ENCODE results near the gene LIG4. TPM values are rescaled to one million over a fixed set of nuclear protein-coding genes. Genes with fewer than 3 reads are reported as not detected.

LIG4 gene
- total and polyA plus RNA-seq, 5 donors from 2014 or later: 3.5 to 8.6 (median 4.4) TPM

DNA sequence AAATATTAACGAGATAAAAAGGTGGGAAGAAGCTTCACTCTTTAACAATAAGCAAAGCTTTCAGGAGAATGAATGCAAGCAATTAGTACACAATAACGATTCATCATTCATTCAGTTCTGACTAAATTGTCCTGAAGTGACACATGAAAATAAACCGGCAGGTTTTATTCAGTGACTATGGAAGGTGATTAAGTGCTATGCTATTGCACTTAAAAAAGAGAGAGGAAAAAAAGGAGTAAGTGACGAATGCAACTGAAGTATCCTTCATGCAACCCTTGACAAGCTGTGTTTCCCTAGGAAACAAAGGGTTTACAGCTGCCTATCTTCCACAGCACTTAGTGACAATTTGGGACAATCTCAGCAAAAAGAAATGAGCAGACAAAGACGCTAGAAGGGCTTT is 1.4 kb downstream of the LIG4 start:
- Histone ChIP-seq H3K36me3 (ENCODE audit: control insufficient read depth, insufficient read depth, low read length) (peaks cover 20% of the 10 kb centered on the region), H3K9me3 (ENCODE audit: control insufficient read depth in 2 of 2, low read length in 2 of 2) (peaks cover 0 to 5% of the 10 kb centered on the region in 2 experiments), H3K27me3 (ENCODE audit: control insufficient read depth, insufficient read depth, low read length) (no peaks in the 10 kb centered on the region), H3K4me1 (ENCODE audit: control insufficient read depth, insufficient read depth, low read length, poor library complexity, severe bottlenecking) (peaks cover 36% of the 10 kb centered on the region), H3K27ac (ENCODE audit: insufficient read depth, low read length, poor library complexity, severe bottlenecking) (peak overlapping the region; percentile 65), H3K4me3 (ENCODE audit: low read depth, low read length) (no peak overlapping the region)
- ATAC-seq (ENCODE audit: low read depth in 2 of 2) (no peak), DNase-seq (no peak)
- Mint-ChIP-seq H3K36me3 (peaks cover 13% of the 10 kb centered on the region), H3K27me3 (peaks cover 6% of the 10 kb centered on the region), H3K27ac (peak overlapping the region in 2 of 3 donors; percentile 48 to 89), H3K9me3 (peaks cover 0 to 12% (median 3%) of the 10 kb centered on the region in 7 donors), H3K4me3 (peak overlapping the region; percentile 73 to 91 (median 84)), H3K4me1 (peaks cover 18 to 42% (median 36%) of the 10 kb centered on the region in 4 donors)

DNA sequence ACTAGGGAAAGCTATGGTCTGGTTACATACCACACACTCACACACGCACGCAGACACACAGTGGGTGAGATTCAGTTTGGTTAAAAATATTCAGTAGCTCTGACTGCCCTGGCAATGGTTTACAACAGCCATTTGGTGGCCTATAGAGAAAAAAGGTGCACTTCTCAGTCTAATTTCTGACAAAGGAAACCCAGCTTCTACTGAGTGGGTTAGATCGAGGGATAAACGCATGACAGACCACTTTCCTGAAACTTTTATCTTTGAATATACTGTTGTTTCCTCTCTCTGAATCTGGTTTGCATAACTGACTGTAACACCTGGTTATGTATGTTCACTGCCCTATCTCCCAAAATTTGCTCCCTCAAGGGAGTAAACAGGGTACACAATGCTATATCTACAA is 2.5 kb downstream of the LIG4 start:
- Histone ChIP-seq H3K36me3 (ENCODE audit: control insufficient read depth, insufficient read depth, low read length) (peaks cover 20% of the 10 kb centered on the region), H3K4me1 (ENCODE audit: control insufficient read depth, insufficient read depth, low read length, poor library complexity, severe bottlenecking) (peaks cover 35% of the 10 kb centered on the region), H3K4me3 (ENCODE audit: low read depth, low read length) (peak overlapping the region; percentile 1), H3K27ac (ENCODE audit: insufficient read depth, low read length, poor library complexity, severe bottlenecking) (no peak overlapping the region), H3K9me3 (ENCODE audit: control insufficient read depth in 2 of 2, low read length in 2 of 2) (peaks cover 0 to 5% of the 10 kb centered on the region in 2 experiments), H3K27me3 (ENCODE audit: control insufficient read depth, insufficient read depth, low read length) (no peaks in the 10 kb centered on the region)
- peak overlapping the region in 1 of 4 donors; percentile 88 for H3K4me3 Mint-ChIP-seq
- peaks cover 17% of the 10 kb centered on the region for H3K36me3 Mint-ChIP-seq
- H3K4me1 Mint-ChIP-seq: peaks cover 17 to 35% (median 35%) of the 10 kb centered on the region in 4 donors
- H3K27ac Mint-ChIP-seq: peak overlapping the region in 1 of 3 donors; percentile 55
- ATAC-seq (ENCODE audit: low read depth in 2 of 2): no peak
- H3K9me3 Mint-ChIP-seq: peaks cover 0 to 16% (median 5%) of the 10 kb centered on the region in 7 donors
- no peaks in the 10 kb centered on the region for H3K27me3 Mint-ChIP-seq
- DNase-seq: peak in 1 of 3 donors; percentile 26

DNA sequence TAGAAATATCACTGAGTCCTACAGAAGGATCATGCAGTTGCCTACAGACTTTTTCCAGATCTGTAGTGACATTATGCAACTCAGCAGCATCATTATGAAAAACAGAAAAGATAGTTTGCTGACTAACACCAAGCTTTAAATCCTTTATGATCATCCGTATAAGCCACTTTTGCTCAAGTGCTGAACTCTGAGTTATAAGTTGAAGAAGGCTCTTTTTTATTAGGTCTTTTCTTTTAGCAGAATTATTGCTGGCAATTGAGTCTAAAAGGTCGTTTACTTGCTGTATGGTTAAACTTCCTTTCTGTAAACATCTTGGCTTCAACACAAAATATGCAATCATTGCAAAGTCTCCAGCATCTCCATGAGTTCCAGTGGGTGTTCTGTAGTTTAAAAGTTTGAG is 4.8 kb downstream of the LIG4 start:
- H3K27me3 Mint-ChIP-seq: no peaks in the 10 kb centered on the region
- H3K27me3 ChIP-seq (ENCODE audit: control insufficient read depth, insufficient read depth, low read length): no peaks in the 10 kb centered on the region
- peaks cover 11% of the 10 kb centered on the region for H3K4me1 ChIP-seq (ENCODE audit: control insufficient read depth, insufficient read depth, low read length, poor library complexity, severe bottlenecking)
- H3K4me3 Mint-ChIP-seq: no peak overlapping the region
- peaks cover 20% of the 10 kb centered on the region for H3K36me3 ChIP-seq (ENCODE audit: control insufficient read depth, insufficient read depth, low read length)
- H3K9me3 ChIP-seq (ENCODE audit: control insufficient read depth in 2 of 2, low read length in 2 of 2): peaks cover 0 to 5% of the 10 kb centered on the region in 2 experiments
- peaks cover 10 to 23% (median 14%) of the 10 kb centered on the region in 4 donors for H3K4me1 Mint-ChIP-seq
- no peak for ATAC-seq (ENCODE audit: low read depth in 2 of 2)
- no peak overlapping the region for H3K27ac Mint-ChIP-seq
- H3K36me3 Mint-ChIP-seq: peaks cover 17% of the 10 kb centered on the region
- no peak overlapping the region for H3K4me3 ChIP-seq (ENCODE audit: low read depth, low read length)
- no peak overlapping the region for H3K27ac ChIP-seq (ENCODE audit: insufficient read depth, low read length, poor library complexity, severe bottlenecking)
- peaks cover 0 to 17% (median 5%) of the 10 kb centered on the region in 7 donors for H3K9me3 Mint-ChIP-seq
- DNase-seq: no peak

DNA sequence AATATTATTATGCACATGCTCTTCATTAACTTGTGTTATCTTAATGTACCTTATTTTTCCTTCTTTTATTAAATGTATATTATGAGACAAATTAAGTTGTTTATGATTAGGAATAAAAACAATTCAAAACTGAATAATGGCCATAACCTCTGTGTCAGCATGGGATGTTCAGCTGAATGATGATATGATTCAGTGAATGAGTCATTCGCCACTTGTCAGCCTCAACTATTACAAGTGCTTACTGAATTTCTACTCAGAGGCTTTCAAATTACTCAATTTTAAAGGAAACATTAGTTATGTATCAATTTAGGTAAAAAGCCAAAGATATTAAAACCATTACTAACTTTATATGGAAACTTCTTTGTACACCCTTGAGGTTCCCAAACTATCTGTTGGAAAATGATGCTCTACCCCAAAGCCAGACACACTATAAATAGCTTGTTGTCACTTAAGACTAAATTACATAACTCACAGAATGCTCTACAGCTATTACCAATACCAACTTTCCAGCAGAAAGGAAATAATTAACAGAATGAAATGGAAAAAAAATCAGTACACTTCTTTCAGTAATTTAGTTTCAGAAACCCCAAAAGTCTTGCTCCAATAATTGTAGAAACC is 14.4 kb downstream of the LIG4 start:
- Mint-ChIP-seq H3K4me3 (no peak overlapping the region), H3K9me3 (peaks cover 0 to 7% (median 2%) of the 10 kb centered on the region in 7 donors), H3K27me3 (peaks cover 40% of the 10 kb centered on the region), H3K36me3 (no peaks in the 10 kb centered on the region), H3K27ac (no peak overlapping the region), H3K4me1 (peaks cover 0 to 11% (median 2%) of the 10 kb centered on the region in 4 donors)
- Histone ChIP-seq H3K27ac (ENCODE audit: insufficient read depth, low read length, poor library complexity, severe bottlenecking) (no peak overlapping the region), H3K4me3 (ENCODE audit: low read depth, low read length) (no peak overlapping the region), H3K4me1 (ENCODE audit: control insufficient read depth, insufficient read depth, low read length, poor library complexity, severe bottlenecking) (no peaks in the 10 kb centered on the region), H3K27me3 (ENCODE audit: control insufficient read depth, insufficient read depth, low read length) (peaks cover 16% of the 10 kb centered on the region), H3K9me3 (ENCODE audit: control insufficient read depth in 2 of 2, low read length in 2 of 2) (no peaks in the 10 kb centered on the region), H3K36me3 (ENCODE audit: control insufficient read depth, insufficient read depth, low read length) (no peaks in the 10 kb centered on the region)
- ATAC-seq (ENCODE audit: low read depth in 2 of 2) (no peak), DNase-seq (no peak)

DNA sequence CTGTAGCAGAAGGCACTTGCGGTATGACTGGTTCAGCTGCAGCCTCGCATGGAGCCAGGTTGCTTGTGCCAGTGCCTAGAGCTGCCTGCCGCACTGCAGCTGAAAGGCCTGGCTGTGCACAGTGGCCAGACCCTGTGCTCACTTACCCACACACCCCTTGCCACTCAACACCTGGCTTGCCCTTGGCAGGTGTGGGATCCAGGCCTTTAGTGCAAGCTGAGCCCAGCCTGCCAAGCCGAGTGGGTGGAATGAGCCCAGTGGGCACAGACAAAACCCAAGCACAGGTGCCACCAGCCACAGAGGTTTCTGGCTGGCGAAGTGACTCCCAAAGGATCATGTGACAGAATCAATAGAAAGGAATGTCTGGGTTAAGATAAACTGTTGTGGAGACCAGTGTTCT is 19.5 kb downstream of the LIG4 start:
- ATAC-seq (ENCODE audit: low read depth in 2 of 2) (no peak), DNase-seq (no peak)
- H3K9me3 ChIP-seq (ENCODE audit: control insufficient read depth in 2 of 2, low read length in 2 of 2): peaks cover 0 to 7% of the 10 kb centered on the region in 2 experiments
- no peaks in the 10 kb centered on the region for H3K36me3 ChIP-seq (ENCODE audit: control insufficient read depth, insufficient read depth, low read length)
- H3K27ac Mint-ChIP-seq: no peak overlapping the region
- H3K36me3 Mint-ChIP-seq: no peaks in the 10 kb centered on the region
- no peak overlapping the region for H3K27ac ChIP-seq (ENCODE audit: insufficient read depth, low read length, poor library complexity, severe bottlenecking)
- peaks cover 8% of the 10 kb centered on the region for H3K27me3 ChIP-seq (ENCODE audit: control insufficient read depth, insufficient read depth, low read length)
- H3K4me1 ChIP-seq (ENCODE audit: control insufficient read depth, insufficient read depth, low read length, poor library complexity, severe bottlenecking): no peaks in the 10 kb centered on the region
- peaks cover 0 to 20% (median 3%) of the 10 kb centered on the region in 7 donors for H3K9me3 Mint-ChIP-seq
- no peak overlapping the region for H3K4me3 Mint-ChIP-seq
- peaks cover 16% of the 10 kb centered on the region for H3K27me3 Mint-ChIP-seq
- no peak overlapping the region for H3K4me3 ChIP-seq (ENCODE audit: low read depth, low read length)
- H3K4me1 Mint-ChIP-seq: no peaks in the 10 kb centered on the region

DNA sequence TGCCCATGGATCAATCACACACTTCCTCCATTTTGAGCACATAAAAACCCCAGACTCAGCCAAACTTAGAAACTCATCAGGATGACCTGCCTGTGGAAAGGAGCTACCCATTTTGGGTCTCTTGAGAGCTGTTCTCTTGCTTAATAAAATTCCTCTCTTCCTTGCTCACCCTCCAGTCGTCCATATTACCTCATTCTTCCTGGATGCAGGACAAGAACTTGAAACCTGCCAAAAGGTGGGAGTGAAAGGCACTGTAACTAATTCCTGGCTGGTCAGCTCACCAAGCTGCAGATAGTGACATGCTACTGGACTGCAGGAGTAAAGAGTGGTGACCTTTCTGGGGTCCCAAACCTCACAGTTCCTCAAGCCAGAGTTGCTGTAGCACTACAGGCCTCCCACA is 20.2 kb downstream of the LIG4 start:
- Mint-ChIP-seq H3K36me3 (no peaks in the 10 kb centered on the region), H3K27ac (no peak overlapping the region), H3K4me1 (no peaks in the 10 kb centered on the region), H3K27me3 (peaks cover 18% of the 10 kb centered on the region), H3K9me3 (peaks cover 0 to 20% (median 5%) of the 10 kb centered on the region in 7 donors), H3K4me3 (peak overlapping the region in 1 of 4 donors; percentile 10)
- ATAC-seq (ENCODE audit: low read depth in 2 of 2) (no peak), DNase-seq (no peak)
- H3K27me3 ChIP-seq (ENCODE audit: control insufficient read depth, insufficient read depth, low read length): peaks cover 8% of the 10 kb centered on the region
- H3K4me1 ChIP-seq (ENCODE audit: control insufficient read depth, insufficient read depth, low read length, poor library complexity, severe bottlenecking): no peaks in the 10 kb centered on the region
- H3K4me3 ChIP-seq (ENCODE audit: low read depth, low read length): no peak overlapping the region
- peaks cover 0 to 7% of the 10 kb centered on the region in 2 experiments for H3K9me3 ChIP-seq (ENCODE audit: control insufficient read depth in 2 of 2, low read length in 2 of 2)
- no peaks in the 10 kb centered on the region for H3K36me3 ChIP-seq (ENCODE audit: control insufficient read depth, insufficient read depth, low read length)
- no peak overlapping the region for H3K27ac ChIP-seq (ENCODE audit: insufficient read depth, low read length, poor library complexity, severe bottlenecking)

DNA sequence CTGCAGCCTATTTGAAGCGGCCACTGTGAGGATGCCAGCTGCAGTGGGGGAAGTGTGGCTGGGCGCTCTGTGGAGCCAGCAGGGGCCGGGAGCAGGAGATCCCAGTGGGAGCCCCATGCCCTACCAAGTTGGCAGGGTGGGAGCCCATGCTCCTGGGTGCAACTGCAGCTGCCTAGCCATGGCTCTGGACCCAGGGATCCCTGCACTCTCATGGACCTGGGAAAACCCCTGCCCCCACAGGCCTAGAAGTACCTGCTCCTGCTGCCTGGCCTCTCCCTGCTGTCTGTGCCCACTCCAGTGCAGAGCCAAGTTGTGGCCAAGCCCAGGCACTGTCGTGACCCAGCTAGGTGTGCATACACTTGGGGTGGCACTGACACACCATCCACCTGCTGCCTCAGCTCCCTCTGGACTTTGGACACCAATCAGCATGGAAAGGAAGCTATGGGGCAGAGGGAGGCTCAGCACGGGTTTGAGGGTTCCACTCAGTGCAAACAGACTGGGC is 20.9 kb downstream of the LIG4 start:
- no peak overlapping the region for H3K4me3 Mint-ChIP-seq
- H3K36me3 ChIP-seq (ENCODE audit: control insufficient read depth, insufficient read depth, low read length): no peaks in the 10 kb centered on the region
- peaks cover 0 to 20% (median 5%) of the 10 kb centered on the region in 7 donors for H3K9me3 Mint-ChIP-seq
- no peak overlapping the region for H3K27ac Mint-ChIP-seq
- no peak overlapping the region for H3K27ac ChIP-seq (ENCODE audit: insufficient read depth, low read length, poor library complexity, severe bottlenecking)
- no peak for ATAC-seq (ENCODE audit: low read depth in 2 of 2)
- H3K4me1 ChIP-seq (ENCODE audit: control insufficient read depth, insufficient read depth, low read length, poor library complexity, severe bottlenecking): no peaks in the 10 kb centered on the region
- no peak for DNase-seq
- H3K4me3 ChIP-seq (ENCODE audit: low read depth, low read length): no peak overlapping the region
- H3K27me3 Mint-ChIP-seq: peaks cover 23% of the 10 kb centered on the region
- H3K36me3 Mint-ChIP-seq: no peaks in the 10 kb centered on the region
- H3K9me3 ChIP-seq (ENCODE audit: control insufficient read depth in 2 of 2, low read length in 2 of 2): peaks cover 0 to 7% of the 10 kb centered on the region in 2 experiments
- H3K4me1 Mint-ChIP-seq: no peaks in the 10 kb centered on the region
- peaks cover 5% of the 10 kb centered on the region for H3K27me3 ChIP-seq (ENCODE audit: control insufficient read depth, insufficient read depth, low read length)

DNA sequence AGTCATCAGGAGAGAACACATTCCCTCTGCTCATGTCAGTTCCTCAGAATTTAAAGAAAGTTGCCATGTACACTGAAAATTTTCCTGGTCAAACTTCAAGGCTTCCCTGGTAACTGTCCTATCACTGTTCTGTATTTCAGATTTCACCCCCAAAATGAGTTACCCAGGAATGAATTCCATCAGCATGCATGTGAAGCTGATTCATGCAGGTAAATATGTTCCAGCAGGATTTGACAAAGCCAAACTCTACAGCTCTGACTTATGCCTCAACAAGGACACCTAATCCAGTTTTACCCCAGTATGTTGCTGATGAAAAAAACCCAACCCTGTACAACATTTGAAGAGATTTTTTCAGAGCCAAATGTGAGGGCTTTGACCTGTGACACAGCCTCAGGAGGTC is 21.5 kb downstream of the LIG4 start:
- H3K9me3 ChIP-seq (ENCODE audit: control insufficient read depth in 2 of 2, low read length in 2 of 2): peaks cover 0 to 7% of the 10 kb centered on the region in 2 experiments
- ATAC-seq (ENCODE audit: low read depth in 2 of 2): no peak
- DNase-seq: no peak
- H3K36me3 Mint-ChIP-seq: no peaks in the 10 kb centered on the region
- no peak overlapping the region for H3K27ac ChIP-seq (ENCODE audit: insufficient read depth, low read length, poor library complexity, severe bottlenecking)
- H3K4me3 Mint-ChIP-seq: no peak overlapping the region
- no peaks in the 10 kb centered on the region for H3K36me3 ChIP-seq (ENCODE audit: control insufficient read depth, insufficient read depth, low read length)
- no peaks in the 10 kb centered on the region for H3K4me1 Mint-ChIP-seq
- H3K27me3 ChIP-seq (ENCODE audit: control insufficient read depth, insufficient read depth, low read length): peaks cover 4% of the 10 kb centered on the region
- no peaks in the 10 kb centered on the region for H3K4me1 ChIP-seq (ENCODE audit: control insufficient read depth, insufficient read depth, low read length, poor library complexity, severe bottlenecking)
- peaks cover 0 to 20% (median 4%) of the 10 kb centered on the region in 7 donors for H3K9me3 Mint-ChIP-seq
- peak overlapping the region in 1 of 3 donors; percentile 10 for H3K27ac Mint-ChIP-seq
- H3K27me3 Mint-ChIP-seq: peaks cover 21% of the 10 kb centered on the region
- no peak overlapping the region for H3K4me3 ChIP-seq (ENCODE audit: low read depth, low read length)
